GM21423 (cell line): ENCODE measurements around the gene DPPA5.
A peak's percentile ranks its signal among the peaks of the same experiment; 100 is the strongest.
"Not testable (repeated sequence)": the region's sequence is repeated elsewhere in the genome, so short reads cannot be mapped to it uniquely, and the experiment has no call there.

Source experiments
- ATAC-seq: cut with Tn5 transposase; IDR thresholded peaks from one replicate; pipeline ENCODE4 v1.9.1; 2021; ENCODE audit warnings: mild to moderate bottlenecking, moderate library complexity; ENCODE audit not compliant: unreplicated experiment

Gene DPPA5, protein sequence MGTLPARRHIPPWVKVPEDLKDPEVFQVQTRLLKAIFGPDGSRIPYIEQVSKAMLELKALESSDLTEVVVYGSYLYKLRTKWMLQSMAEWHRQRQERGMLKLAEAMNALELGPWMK

GRCh38 chr6:73353636-73354593 lies at the start of gene DPPA5:
Gene DPPA5, minus strand, starts transcription at chr6:73354276. Its CDS starts 51 bp downstream, at chr6:73354225.
- no peak for ATAC-seq

DNA sequence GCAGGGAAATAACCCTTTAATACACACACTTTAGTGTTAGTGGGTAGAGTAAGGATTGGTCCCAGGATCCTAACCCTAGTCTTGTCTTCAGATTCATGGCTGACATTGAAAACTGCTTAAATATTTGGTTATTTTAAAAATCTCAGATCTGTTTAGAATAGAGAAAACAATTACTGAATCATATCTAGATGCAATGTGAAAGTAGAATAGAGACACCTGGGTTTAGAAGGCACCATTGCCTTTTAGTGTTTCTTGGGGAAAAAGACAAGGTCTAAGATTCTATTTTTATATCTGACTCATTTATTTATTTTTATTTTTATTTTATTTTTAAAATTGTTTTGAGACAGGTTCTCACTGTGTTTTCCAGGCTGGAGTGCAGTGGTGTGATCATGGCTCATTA lies 46.6 kb upstream of the DPPA5 start:
- no peak for ATAC-seq

DNA sequence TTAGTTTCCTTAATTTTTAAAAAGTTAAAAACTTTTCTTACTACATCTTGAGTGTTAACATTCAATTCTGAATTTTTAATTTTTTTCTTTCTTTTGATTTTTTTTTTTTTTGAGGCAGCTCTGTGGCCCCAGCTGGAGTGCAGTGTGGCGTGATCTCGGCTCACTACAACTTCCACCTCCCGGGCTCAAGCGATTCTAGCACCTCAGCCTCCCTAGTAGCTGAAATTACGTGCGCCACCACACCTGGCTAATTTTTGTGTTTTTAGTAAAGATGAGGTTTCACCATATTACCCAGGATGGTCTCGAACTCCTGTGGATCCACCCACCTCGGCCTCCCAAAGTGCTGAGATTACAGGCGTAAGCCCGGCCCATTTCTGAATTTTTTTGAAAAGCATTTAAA lies 41.8 kb upstream of the DPPA5 start:
- no peak for ATAC-seq

GRCh38 chr6:73394577-73395354 lies 40.7 kb upstream of the DPPA5 start, which contains the start of gene DDX43:
Gene DDX43, plus strand, starts transcription at chr6:73394828. Its CDS starts 78 bp downstream, at chr6:73394906.
- ATAC-seq = no peak

DNA sequence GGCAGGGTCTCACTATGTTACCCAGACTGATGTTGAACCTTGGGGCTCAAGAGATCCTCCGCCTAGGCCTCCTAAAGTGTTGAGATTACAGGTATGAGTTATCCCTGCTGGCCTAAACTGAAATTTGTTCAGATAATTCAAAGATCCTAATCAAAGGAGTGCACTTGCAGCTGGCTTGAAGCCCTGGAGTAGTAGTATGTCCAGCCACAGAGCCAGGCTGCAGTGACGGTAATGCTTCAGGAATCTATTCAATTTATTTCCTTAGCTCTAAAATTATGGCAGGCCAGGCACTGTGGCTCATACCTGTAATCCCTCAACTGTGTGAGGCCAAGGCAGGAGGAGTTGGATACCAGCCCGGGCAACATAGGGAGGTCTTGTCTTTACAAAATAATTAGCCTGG lies 39.2 kb upstream of the DPPA5 start:
- ATAC-seq = no peak

GRCh38 chr6:73392188-73392587 lies 38.1 kb upstream of the DPPA5 start:
- ATAC-seq = not testable (repeated sequence)

- ATAC-seq = no peak
Observed at GRCh38 chr6:73391675-73392074, 37.6 kb upstream of the DPPA5 start.

DNA sequence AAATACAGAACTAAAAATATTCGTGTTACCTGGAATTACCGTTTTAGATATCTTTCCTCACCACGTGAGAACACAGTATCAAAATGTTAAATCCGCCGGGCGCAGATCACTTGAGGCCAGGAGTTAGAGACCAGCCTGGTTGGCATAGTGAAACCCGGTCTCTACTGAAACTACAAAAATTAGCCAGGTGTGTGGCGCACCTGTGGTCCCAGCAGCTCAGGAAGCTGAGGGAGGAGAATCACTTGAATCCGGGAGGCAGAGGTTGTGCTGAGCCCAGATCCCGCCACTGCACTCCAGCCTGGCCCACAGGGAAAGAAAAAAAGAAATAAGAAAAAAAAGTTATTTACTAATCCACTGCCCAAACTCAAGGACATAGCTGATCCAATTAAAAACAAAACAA lies 35.8 kb upstream of the DPPA5 start:
- no peak for ATAC-seq

DNA sequence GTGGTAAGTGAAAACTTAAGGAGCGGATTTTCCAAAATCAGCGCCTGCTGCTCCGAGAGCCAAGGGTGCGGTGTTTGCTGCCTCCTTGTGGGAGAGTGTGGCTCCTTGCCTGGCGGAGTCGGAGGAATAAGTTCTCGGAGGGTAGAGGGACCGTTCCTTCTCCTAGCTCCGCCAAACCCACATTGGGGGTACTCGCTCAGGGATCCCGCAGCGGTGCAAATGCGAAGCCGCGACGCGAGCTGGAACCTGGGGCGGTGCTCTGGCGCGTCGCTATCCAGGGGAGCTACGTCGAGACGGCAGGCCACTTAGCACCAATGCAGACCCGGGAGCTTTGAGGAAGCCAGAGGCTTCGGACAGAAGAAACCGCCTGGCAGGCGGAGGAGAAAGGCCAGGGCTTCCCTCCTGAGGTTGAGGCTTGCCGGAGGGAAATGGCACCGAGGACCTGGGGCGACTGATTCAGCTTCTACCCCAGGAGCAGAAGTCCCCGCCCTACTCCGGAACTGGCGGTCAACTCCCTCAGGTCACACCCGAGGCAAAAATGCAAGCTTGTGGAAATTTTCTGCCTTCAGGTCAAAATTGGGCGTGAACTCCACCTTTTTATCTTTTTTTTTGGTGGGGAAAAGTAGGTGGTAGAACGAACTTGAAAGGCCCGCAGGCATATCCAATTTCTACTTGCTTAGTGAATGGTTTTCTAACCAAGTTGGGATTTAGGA lies 34.9 kb upstream of the DPPA5 start:
- peak; percentile 90 for ATAC-seq

DNA sequence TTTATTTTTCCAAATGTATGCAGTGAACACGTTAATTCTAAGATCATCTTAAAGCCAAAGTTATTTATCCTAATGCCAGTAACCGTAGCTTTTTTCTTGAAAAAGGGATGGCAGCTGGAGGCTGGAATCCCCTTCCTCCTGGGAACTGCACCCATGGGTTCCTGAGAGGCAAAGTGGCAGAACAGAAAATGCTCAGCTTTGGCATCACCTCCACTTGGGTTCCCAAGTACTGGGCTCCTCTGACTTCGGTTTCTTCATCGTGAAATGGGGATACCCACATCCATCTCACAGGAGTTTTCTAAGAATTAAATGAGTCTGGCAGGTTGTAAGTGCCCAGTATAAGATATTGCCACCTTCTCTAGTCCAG lies 34.3 kb upstream of the DPPA5 start:
- peak; percentile 10 for ATAC-seq

DNA sequence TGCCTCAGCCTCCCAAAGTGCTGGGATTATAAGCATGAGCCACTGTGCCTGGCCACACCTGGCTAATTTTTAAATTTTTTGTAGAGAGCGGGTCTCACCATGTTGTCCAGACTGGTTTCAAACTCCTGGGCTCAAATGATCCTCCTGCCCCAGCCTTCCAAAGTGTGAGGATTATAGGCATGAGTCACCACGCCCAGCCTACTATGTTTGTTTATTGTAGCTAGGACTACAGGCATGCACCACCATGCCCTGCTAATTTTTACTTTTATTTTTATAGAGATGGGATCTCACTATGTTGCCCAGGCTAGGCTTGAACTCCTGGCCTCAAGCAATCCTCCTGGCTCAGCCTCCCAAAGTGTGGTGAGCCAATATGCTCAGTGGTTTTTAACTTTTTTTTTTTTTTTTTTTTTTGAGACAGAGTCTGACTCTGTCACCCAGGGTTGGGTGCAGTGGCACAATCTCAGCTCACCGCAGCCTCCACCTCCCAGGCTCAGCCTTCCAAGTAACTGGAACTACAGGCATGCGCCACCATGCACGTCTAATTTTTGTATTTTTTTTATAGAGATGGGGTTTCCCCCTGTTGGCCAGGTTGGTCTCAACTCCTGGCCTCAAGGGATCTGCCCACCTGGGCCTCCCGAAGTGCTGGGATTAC lies 28.5 kb upstream of the DPPA5 start:
- no peak for ATAC-seq

DNA sequence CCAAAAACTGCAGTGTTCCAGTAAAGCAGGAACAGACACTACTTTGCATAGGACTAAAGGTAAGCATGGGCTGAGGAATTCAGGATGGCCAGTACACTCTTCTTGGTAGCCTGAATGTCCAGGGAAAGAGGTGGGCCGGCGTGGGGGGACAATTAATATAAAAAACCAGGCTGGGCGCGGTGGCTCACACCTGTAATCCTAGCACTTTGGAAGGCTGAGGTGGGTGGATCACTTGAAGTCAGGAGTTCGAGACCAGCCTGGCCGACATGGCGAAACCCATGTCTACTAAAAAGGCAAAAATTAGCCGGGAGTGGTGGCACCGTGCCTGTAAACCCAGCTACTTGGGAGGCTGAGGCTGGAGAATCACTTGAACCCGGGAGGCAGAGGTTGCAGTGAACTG lies 27.5 kb upstream of the DPPA5 start:
- ATAC-seq = not testable (repeated sequence)

DNA sequence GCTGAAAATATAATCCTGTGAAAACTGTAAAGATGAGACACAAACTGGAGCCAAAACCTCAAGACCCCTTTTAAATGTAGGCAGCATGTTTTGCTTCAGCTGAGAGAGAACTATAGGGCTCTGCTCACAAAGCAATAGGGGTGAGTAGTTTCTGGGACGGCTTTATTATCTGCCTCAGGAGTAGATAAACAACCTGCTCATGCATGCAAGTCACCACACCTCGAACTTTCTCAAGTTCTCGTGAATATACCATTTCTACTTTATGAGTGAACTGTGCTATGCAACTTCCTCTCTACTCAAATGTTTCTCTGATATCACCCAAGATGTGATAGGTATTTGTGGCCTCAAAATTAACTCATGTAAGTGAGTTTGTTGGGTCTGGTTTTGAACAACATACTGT lies 23.1 kb upstream of the DPPA5 start:
- ATAC-seq = no peak

- no peak for ATAC-seq
Observed at GRCh38 chr6:73375216-73375615, 21.1 kb upstream of the DPPA5 start.

GRCh38 chr6:73372516-73372915 lies 18.4 kb upstream of the DPPA5 start:
- ATAC-seq = no peak

DNA sequence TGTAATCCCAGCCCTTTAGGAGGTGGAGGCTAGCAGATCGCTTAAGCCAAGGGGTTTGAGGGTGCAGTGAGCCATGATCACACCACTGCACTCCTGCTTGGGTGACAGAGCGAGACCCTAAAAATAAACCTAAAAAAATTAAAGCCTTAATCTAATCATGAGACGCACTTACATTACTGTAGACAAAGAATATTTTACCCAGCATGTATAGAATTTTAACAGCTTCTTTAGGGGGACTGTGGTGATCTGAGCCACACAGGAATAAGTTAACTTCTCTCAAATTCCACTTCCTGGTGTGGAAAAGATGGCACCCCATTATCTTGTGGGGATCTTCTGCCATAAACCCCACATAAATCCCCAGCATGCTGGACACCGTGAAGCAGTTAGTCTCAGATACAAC lies 17.9 kb upstream of the DPPA5 start:
- no peak for ATAC-seq

GRCh38 chr6:73369563-73369962 lies 15.5 kb upstream of the DPPA5 start, which contains the start of gene OOEP:
Gene OOEP, minus strand, starts transcription at chr6:73369897. Its CDS starts 105 bp downstream, at chr6:73369792.
- no peak for ATAC-seq

DNA sequence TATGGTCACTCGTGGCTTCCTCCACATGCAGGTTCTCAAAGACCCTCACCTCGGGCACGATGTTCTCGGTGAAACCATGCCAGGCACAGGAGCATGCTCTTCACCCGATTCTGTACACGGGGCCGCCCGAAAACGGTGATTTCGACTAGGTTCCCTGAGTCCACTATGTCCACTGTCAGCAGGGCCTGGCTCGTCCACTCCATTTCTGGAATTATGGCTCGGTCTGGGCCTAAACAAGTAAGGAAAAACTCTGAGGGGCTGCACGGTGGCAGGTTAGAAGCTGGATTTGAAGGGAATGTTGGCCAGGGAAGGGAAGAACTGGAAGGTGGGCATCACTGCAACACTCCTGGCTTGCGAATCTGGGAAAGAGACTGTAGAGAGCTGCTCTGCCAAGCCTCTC lies 15.1 kb upstream of the DPPA5 start:
- no peak for ATAC-seq

DNA sequence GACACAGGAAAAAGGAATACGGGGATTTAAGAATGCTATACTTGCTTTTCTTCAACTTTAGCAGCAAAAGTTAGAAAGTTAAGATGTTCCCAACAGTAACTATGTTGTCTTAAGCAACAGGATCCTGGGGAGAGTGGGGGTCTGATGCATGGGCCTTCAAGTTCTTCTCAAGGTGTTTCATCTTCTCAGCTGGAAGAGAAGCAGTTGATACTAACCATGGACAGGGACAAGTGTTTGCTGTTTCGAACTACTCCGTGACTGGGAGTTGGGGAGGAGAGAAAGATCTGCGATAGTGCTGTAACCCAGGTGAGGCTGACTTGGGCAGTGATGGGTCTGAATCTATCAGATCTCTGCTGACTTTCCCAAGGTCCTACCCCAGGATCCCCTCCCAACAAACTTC lies 14.6 kb upstream of the DPPA5 start:
- ATAC-seq = no peak

GRCh38 chr6:73367761-73368355 lies 13.8 kb upstream of the DPPA5 start:
- ATAC-seq = no peak
